ENCODE measurements around the gene UVRAG.

DNA sequence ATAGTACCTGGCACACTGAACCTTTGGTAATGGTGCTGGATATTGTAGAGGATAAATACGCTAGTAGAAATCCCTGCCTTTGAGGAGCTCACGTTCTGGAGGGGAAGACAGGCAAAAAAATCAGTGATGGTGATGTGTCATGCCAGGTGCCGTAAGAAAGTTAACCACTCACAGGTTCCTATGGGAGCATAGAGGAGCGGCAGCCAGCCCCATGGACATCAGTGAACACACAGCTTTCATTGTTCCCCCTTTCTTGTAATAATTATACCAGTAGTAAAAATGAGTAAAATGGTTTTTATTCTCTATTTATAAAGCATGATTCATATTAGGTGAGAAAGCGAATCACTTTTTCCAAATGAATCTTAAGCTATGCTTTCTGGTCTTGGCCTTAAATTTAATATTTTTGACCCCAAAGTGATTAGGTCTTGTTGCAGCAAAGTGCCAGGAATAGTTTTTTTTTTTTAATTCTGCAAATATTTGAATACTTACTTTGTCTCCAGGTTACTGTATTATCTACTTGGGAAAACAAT, 57.9 kb downstream of the UVRAG start:
- TF ChIP-seq, protein P1, sequence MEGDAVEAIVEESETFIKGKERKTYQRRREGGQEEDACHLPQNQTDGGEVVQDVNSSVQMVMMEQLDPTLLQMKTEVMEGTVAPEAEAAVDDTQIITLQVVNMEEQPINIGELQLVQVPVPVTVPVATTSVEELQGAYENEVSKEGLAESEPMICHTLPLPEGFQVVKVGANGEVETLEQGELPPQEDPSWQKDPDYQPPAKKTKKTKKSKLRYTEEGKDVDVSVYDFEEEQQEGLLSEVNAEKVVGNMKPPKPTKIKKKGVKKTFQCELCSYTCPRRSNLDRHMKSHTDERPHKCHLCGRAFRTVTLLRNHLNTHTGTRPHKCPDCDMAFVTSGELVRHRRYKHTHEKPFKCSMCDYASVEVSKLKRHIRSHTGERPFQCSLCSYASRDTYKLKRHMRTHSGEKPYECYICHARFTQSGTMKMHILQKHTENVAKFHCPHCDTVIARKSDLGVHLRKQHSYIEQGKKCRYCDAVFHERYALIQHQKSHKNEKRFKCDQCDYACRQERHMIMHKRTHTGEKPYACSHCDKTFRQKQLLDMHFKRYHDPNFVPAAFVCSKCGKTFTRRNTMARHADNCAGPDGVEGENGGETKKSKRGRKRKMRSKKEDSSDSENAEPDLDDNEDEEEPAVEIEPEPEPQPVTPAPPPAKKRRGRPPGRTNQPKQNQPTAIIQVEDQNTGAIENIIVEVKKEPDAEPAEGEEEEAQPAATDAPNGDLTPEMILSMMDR (IDR thresholded peaks at IDR 0.05; ENCODE audit: low read depth, low read length): no peak
- no peak for TF ChIP-seq EZH2phosphoT487 (IDR thresholded peaks at IDR 0.05; ENCODE audit: low read depth)

Data from OCI-LY3 (cell line).